ENCODE data around the gene SBK1.

- no peak for TF ChIP-seq POLR2A (IDR thresholded peaks at IDR 0.05)
- TF ChIP-seq CTCF (IDR thresholded peaks at IDR 0.05): no peak
Observed at GRCh38 chr16:28289048-28289447, 3.3 kb upstream of the SBK1 start.
